K562 (cell line): ENCODE results near the gene PEX19. TPM values are rescaled to one million over a fixed set of nuclear protein-coding genes. Genes with fewer than 3 reads are reported as not detected.

ENCODE experiments used
- C11orf30 ChIP-seq: fragments of 450-650 bp; IDR thresholded peaks from 2 replicates; pipeline ENCODE4 v1.6.1; 2016; ENCODE audit warnings: low read depth, mild to moderate bottlenecking
- CHD7 ChIP-seq: fragments of 200-600 bp; sonication (generic); IDR thresholded peaks from one replicate; pipeline ENCODE4 v1.6.1; 2012; ENCODE audit warnings: mild to moderate bottlenecking, low read depth, low read length, inconsistent platforms
- PHF8 ChIP-seq: fragments of 200-600 bp; sonication (generic); IDR thresholded peaks from 2 replicates; pipeline ENCODE4 v1.6.1; 2012; ENCODE audit warnings: mixed run types, mild to moderate bottlenecking, inconsistent platforms, low read length, moderate library complexity, borderline replicate concordance
- PRPF4 ChIP-seq: fragments of 200-400 bp; formaldehyde crosslinking; IDR thresholded peaks from one replicate; pipeline ENCODE4 v1.6.1; 2017; ENCODE audit warnings: low read length, low read depth, mild to moderate bottlenecking; ENCODE audit not compliant: insufficient read depth, poor library complexity, severe bottlenecking
- SNRNP70 ChIP-seq: fragments of 200-400 bp; formaldehyde crosslinking; optimal IDR thresholded peaks from 2 replicates; pipeline ENCODE3; 2017; ENCODE audit warnings: low read depth, low read length
- TARDBP ChIP-seq: fragments of 450-650 bp; IDR thresholded peaks from 2 replicates; pipeline ENCODE4 v1.6.1; 2016
- polyA plus RNA-seq, 8 experiments: library from polyadenylated mRNA; depleted of rRNA in 4 of 8; stranded (reverse) in 5 of 8; unstranded in 3 of 8; fragments of >200 nt; fragmentation: Nextera tagmentation in 2 of 8; fragmentation: Illumina TruSeq in 1 of 8; extraction: Ambion mirVana in 2 of 8; extraction: Trizol in 1 of 8; gene quantifications; 2 replicates each; pipeline versions ENCODE4 v1.2.1 to v1.2.3, GENCODE V29; 2011 to 2014; ENCODE audit warnings: inconsistent platforms in 1 of 8, missing spikeins in 1 of 8
- total RNA-seq, 7 experiments: library from RNA; depleted of rRNA in 6 of 7; stranded (reverse); fragments of >200 nt in 6 of 7; fragmentation: Illumina TruSeq in 2 of 7; extraction: Trizol in 2 of 7; gene quantifications; 2 replicates each; pipeline versions ENCODE4 v1.2.1 to v1.2.3, GENCODE V29; 2011 to 2021; ENCODE audit warnings: low replicate concordance in 1 of 7

PEX19 gene
- total and polyA plus RNA-seq, 9 of the 15 experiments (the other 6 are each of a cell fraction or from before 2014, with no cell fraction given): 32.5 to 103 (median 59.8) TPM

GRCh38 chr1:160330119-160330518 lies 45.2 kb upstream of the PEX19 start (continued):
- no peak for TF ChIP-seq CHD7
- no peak for TF ChIP-seq C11orf30
- no peak for TF ChIP-seq SNRNP70
- no peak for TF ChIP-seq PHF8
- TF ChIP-seq PRPF4: no peak
- no peak for TF ChIP-seq TARDBP
